GM12878 (cell line): ENCODE measurements around the gene ITLN1. TPM values are rescaled to one million over a fixed set of nuclear protein-coding genes. Genes with fewer than 3 reads are reported as not detected.
"Not testable (repeated sequence)": the region's sequence is repeated elsewhere in the genome, so short reads cannot be mapped to it uniquely, and the experiment has no call there.

Experiments
- ATAC-seq: fragments of 200-7000 bp; cut with Tn5 transposase; 3 replicates; pipeline ENCODE4 v1.9.1; 2020; ENCODE audit warnings: mild to moderate bottlenecking, moderate library complexity
- BruUV-seq: library from RNA; stranded (reverse); fragments of 400-500 nt; replicated peaks from 2 replicates; lab custom pipeline; 2021; lab: Mats Ljungman, UMichigan
- CTCF ChIA-PET: fragments of 300-600 bp; sonication (Branson Sonifier 250); formaldehyde crosslinking; extraction: SDS; loops from one replicate; lab custom pipeline; 2021; ENCODE audit warnings: inconsistent platforms; lab: Yijun Ruan, JAX
- POLR2A ChIA-PET: fragments of 350-600 bp; formaldehyde crosslinking; extraction: SDS; loops from one replicate; lab custom pipeline; 2021; ENCODE audit warnings: inconsistent platforms; lab: Charles Lee
- RAD21 ChIA-PET: fragments of 300-600 bp; sonication (Branson Sonifier 250); formaldehyde crosslinking; loops from one replicate; lab custom pipeline; 2023; ENCODE audit warnings: antibody characterized with exemption; ENCODE audit not compliant: unreplicated experiment; lab: Charles Lee
- SMC1A ChIA-PET: fragments of 300-600 bp; sonication (Branson Sonifier 250); formaldehyde crosslinking; loops from one replicate; lab custom pipeline; 2023; ENCODE audit not compliant: unreplicated experiment, uncharacterized antibody; lab: Charles Lee
- DNase-seq: peaks from one replicate; pipeline ENCODE4 v3.0.0-alpha.2; 2011; ENCODE audit warnings: low read depth, low spot score
- FAIRE-seq: peaks from 3 replicates; lab custom pipeline; 2011; peaks lifted over from hg19 to GRCh38; lab: Jason Lieb, UNC
- H2AFZ ChIP-seq: 2 replicates; pipeline ENCODE4 v1.6.0; 2011; ENCODE audit warnings: low read depth, low read length, control low read depth; ENCODE audit not compliant: control insufficient read depth
- H3K27ac ChIP-seq: 2 replicates; pipeline ENCODE4 v1.5.1; 2011; ENCODE audit warnings: control low read depth; ENCODE audit not compliant: control insufficient read depth, insufficient read depth
- H3K27me3 ChIP-seq, 2 experiments: replicated peaks in 1 of 2; 2 replicates each; pipeline versions ENCODE4 v1.6.0 to v1.6.1; 2011; ENCODE audit warnings: low read length in 1 of 2; ENCODE audit not compliant: control insufficient read depth in 2 of 2, insufficient read depth in 2 of 2
- H3K36me3 ChIP-seq, 2 experiments: 2 replicates each; pipeline ENCODE4 v1.5.1; 2011; ENCODE audit warnings: low read length in 1 of 2; ENCODE audit not compliant: control insufficient read depth in 2 of 2, insufficient read depth in 2 of 2
- H3K4me1 ChIP-seq: 2 replicates; pipeline ENCODE4 v1.6.1; 2011; ENCODE audit warnings: mild to moderate bottlenecking, low read length, moderate library complexity, mixed read lengths; ENCODE audit not compliant: control insufficient read depth, insufficient read depth
- H3K4me2 ChIP-seq: 2 replicates; pipeline ENCODE4 v1.6.0; 2011; ENCODE audit warnings: control low read depth; ENCODE audit not compliant: control insufficient read depth, insufficient read depth
- H3K4me3 ChIP-seq: fragments of 200-600 bp; sonication (generic); 2 replicates; pipeline ENCODE4 v1.5.1; 2016
- H3K79me2 ChIP-seq: 2 replicates; pipeline ENCODE4 v1.6.0; 2011; ENCODE audit warnings: low read length; ENCODE audit not compliant: control insufficient read depth, insufficient read depth
- H3K9ac ChIP-seq: 2 replicates; pipeline ENCODE4 v1.8.0; 2011; ENCODE audit warnings: low read length, control low read depth, mixed read lengths; ENCODE audit not compliant: control insufficient read depth, insufficient read depth
- H3K9me3 ChIP-seq: replicated peaks from 3 replicates; pipeline ENCODE4 v1.5.1; 2011; ENCODE audit warnings: mild to moderate bottlenecking, low read length; ENCODE audit not compliant: control insufficient read depth, insufficient read depth
- H4K20me1 ChIP-seq: 2 replicates; pipeline ENCODE4 v1.6.0; 2011; ENCODE audit not compliant: control insufficient read depth, insufficient read depth
- E4F1 ChIP-seq: fragments of 450-650 bp; IDR thresholded peaks from 2 replicates; pipeline ENCODE4 v1.6.1; 2018; ENCODE audit warnings: borderline replicate concordance, mild to moderate bottlenecking; ENCODE audit not compliant: partially characterized antibody
- ELK1 ChIP-seq: IDR thresholded peaks from 2 replicates; pipeline ENCODE4 v1.6.1; 2012; ENCODE audit warnings: low read depth, low read length, improper control_type of control experiment
- KLF5 ChIP-seq: fragments of 450-650 bp; IDR thresholded peaks from 2 replicates; pipeline ENCODE4 v1.6.1; 2014; ENCODE audit warnings: mild to moderate bottlenecking; ENCODE audit not compliant: partially characterized antibody
- MYC ChIP-seq: IDR thresholded peaks from 2 replicates; pipeline ENCODE4 v1.6.1; 2011; ENCODE audit warnings: mild to moderate bottlenecking, low read length, moderate library complexity, inconsistent platforms; ENCODE audit not compliant: insufficient read depth, insufficient replicate concordance, insufficient read length, severe bottlenecking
- NFIC ChIP-seq: IDR thresholded peaks from 2 replicates; pipeline ENCODE4 v1.6.1; 2012; ENCODE audit warnings: low read depth, mild to moderate bottlenecking, inconsistent platforms, low read length, moderate library complexity
- ZNF592 ChIP-seq: fragments of 450-650 bp; IDR thresholded peaks from 2 replicates; pipeline ENCODE4 v1.6.1; 2017; ENCODE audit warnings: mild to moderate bottlenecking, moderate library complexity
- WGBS: methylation state at CpG from one replicate; pipeline ENCODE4 v1.1.6; 2016; ENCODE audit warnings: low lambda C conversion rate; ENCODE audit not compliant: insufficient replicate concordance, insufficient coverage; ENCODE audit errors: missing lambda C conversion rate; 5-methylcytosine and 5-hydroxymethylcytosine counted together
- in situ Hi-C: fragments of 300-500 bp; cut with MboI; formaldehyde crosslinking; loops from 9 replicates; pipeline ENCODE4 v1.14.3; 2018; ENCODE audit warnings: mixed read lengths
- intact Hi-C: fragments of 100-400 bp; cut with micrococcal nuclease; formaldehyde crosslinking; loops from one replicate; pipeline ENCODE4 v1.14.2; 2022; ENCODE audit not compliant: unreplicated experiment
- polyA plus RNA-seq, 11 experiments: library from polyadenylated mRNA; depleted of rRNA in 4 of 11; unstranded in 6 of 11; stranded (reverse) in 5 of 11; fragments of >200 nt; fragmentation: Nextera tagmentation in 4 of 11; fragmentation: Illumina TruSeq in 1 of 11; extraction: Ambion mirVana in 4 of 11; extraction: Trizol in 1 of 11; gene quantifications; 1 replicate in 1 of 11; 2 replicates in 10 of 11; pipeline versions ENCODE4 v1.2.1 to v1.2.3, GENCODE V29; 2011 to 2016; ENCODE audit warnings: inconsistent platforms in 2 of 11, missing spikeins in 2 of 11, low read depth in 1 of 11
- total RNA-seq, 4 experiments: library from RNA; depleted of rRNA in 3 of 4; stranded (reverse); fragments of >200 nt in 3 of 4; fragmentation: Illumina TruSeq in 1 of 4; extraction: Trizol in 1 of 4; gene quantifications; 2 replicates each; pipeline versions ENCODE4 v1.2.1 to v1.2.3, GENCODE V29; 2013 to 2021

The ITLN1 gene
- total and polyA plus RNA-seq, 10 of the 15 experiments (the other 5 are each of a cell fraction or from before 2014, with no cell fraction given): not detected

GRCh38 chr1:160885042-160885441, at the start of gene ITLN1 (continued):
- TF ChIP-seq ELK1 (no peak), NFIC (no peak), MYC (no peak), E4F1 (no peak), KLF5 (no peak), ZNF592 (no peak)

GRCh38 chr1:160933305-160933704, 48.3 kb upstream of the ITLN1 start:
- H3K4me2 ChIP-seq, H3K4me3 ChIP-seq, DNase-seq, RAD21 ChIA-PET, FAIRE-seq, H4K20me1 ChIP-seq, H3K36me3 ChIP-seq, in situ Hi-C loops, ATAC-seq, POLR2A ChIA-PET, CTCF ChIA-PET, H3K27ac ChIP-seq, H3K9ac ChIP-seq, intact Hi-C loops, H3K9me3 ChIP-seq, H3K79me2 ChIP-seq, H3K4me1 ChIP-seq, SMC1A ChIA-PET, H2AFZ ChIP-seq, H3K27me3 ChIP-seq, BruUV-seq: not testable (repeated sequence)
- 87% methylated on average over 24 of the region's 31 CpGs for WGBS
